ENCODE measurements around the gene KCNQ4.

GRCh38 chr1:40849801-40850592 lies 66.4 kb downstream of the KCNQ4 start:
- TF ChIP-seq PATZ1 (CRISPR knock-in tag; IDR thresholded peaks at IDR 0.05; ENCODE audit: borderline replicate concordance) (no peak), SNAI2 (CRISPR knock-in tag; IDR thresholded peaks at IDR 0.05) (no peak), CSDC2 (CRISPR knock-in tag; IDR thresholded peaks at IDR 0.05) (no peak), TOX (CRISPR knock-in tag; IDR thresholded peaks at IDR 0.05; ENCODE audit: borderline replicate concordance) (no peak), ZNF8 (CRISPR knock-in tag; IDR thresholded peaks at IDR 0.05) (no peak), TCF4 (CRISPR knock-in tag; IDR thresholded peaks at IDR 0.05; ENCODE audit: borderline replicate concordance) (no peak), CSRNP3 (CRISPR knock-in tag; IDR thresholded peaks at IDR 0.05) (no peak), CREB5 (CRISPR knock-in tag; IDR thresholded peaks at IDR 0.05; ENCODE audit: low read depth) (no peak)
